Stimulated activated CD4-positive, alpha-beta T cell treated with anti-CD3 and anti-CD28 coated beads, Interleukin-1b, Interleukin-23, amount 100 ng/mL, for 4 hours (primary cell): Measurements from ENCODE around the gene CLEC19A.
A peak's percentile ranks its signal among the peaks of the same experiment; 100 is the strongest.
"Not testable (repeated sequence)": the region's sequence is repeated elsewhere in the genome, so short reads cannot be mapped to it uniquely, and the experiment has no call there.

Experiments used
- DNase-seq, 2 donors: peaks; one replicate each; pipeline ENCODE4 v3.0.0-alpha.2; 2020; ENCODE audit warnings: low read depth in 2 of 2

The CLEC19A gene

DNA sequence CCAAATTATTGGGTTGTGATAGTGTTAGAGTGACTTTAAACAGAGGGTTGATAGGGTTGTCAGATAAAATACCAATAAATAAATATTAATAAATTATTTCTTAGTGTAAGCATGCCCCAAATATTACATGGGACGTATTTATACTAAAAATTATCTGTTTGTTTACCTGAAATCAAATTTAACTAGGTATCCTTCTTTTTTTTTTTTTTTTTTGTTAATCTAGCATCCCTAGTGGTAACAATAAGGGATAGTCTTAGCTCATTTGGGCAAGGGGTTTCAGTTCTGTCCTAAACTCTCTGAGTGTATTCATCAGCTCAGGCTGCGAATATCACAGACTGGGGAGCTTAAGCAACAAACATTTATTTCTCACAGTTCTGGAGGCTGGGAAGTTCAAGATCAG, 1.3 kb downstream of the CLEC19A start:
- DNase-seq = no peak

DNA sequence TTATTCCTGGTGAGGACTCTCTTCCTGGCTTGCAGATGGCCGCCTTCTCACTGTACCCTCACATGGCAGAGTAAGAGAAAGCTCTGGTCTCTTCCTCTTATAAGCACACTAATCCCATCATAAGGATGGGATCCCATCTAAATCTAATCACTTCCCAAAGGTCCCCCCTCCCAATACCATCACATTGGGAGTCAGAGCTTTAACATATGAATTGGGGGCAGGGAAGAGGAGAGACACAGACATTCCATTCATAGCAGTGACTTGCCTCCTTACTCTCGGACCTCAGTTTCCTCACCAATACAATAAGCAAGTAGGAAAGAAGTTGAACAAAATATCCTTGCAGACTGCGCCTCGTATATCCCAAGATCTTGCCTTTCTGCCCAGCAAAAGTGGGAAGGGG, 1.7 kb downstream of the CLEC19A start:
- DNase-seq = no peak

DNA sequence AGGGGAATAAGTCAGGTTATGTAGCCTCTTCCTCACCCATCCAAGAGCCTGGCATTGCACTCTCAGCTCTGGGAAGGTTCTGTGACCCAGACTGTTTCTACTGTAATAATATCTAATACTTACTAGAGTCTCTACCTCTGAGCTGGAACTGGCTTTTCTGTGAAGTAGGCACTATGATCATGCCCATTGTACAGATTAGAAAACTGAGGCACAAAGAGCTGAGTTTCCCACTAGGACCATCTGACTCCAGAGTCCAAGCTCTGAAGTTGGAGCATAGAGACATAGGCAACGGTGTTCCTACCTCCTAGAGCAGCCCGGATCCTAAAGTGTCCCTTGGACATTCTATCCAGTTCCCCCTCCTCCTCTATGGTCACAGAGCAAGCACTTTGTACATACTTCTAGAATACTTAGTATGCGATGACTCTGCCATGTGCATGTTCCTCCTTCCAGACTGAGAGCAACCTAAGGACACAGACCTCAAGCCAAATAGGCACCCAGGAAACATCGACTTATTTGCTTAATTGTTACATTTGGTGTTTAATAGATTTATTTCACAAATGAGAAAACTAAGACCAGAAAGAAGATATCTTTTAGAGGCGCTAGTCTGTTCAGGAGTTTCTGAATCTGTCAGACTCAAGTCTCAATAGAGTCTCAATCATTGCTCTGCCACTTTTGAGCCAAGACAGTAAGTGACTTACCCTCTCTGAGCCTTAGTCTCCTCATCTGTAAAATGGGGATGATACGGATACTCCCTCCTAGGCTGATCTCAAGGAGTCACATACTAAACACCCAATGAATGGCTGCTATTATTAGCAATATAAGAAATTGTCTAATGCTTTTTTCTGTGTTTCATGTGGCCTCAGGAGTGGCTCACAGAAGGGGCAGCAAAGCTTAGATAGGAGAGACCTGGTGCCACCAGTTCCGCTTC, 3.6 kb downstream of the CLEC19A start:
- DNase-seq = no peak

DNA sequence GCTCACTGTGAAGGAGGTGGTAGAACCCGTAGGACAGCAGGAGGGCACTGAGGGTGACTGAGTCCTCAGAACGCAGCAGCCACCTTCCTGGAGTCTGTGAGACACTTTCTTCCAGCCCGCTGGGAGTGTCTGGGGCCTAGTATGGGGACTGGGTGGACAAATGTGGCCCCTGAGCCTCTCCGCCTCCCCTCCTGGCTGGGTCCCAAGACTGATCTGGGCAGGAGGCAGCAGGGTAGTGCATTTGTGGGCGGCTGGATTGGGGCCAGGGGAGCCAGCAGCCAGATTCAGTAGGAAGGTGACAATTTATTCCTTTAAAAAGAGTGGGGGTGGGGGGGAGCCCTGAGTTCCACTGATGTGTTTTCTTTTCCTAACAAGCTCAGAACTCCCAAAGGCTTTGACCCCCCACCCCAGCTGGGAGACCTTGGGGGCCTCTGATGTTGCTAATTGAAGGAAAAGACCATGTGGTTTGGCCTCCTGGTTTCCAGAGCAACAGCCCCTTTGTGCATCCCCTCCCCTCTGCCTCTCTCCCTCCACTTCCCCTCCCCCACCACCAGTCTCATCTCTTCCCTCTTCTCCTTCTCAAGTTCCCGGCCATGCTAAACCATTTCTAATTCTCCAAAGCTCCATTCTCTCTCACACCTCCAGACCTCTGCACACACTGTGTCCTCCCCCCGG, 4.4 kb downstream of the CLEC19A start:
- DNase-seq = no peak

DNA sequence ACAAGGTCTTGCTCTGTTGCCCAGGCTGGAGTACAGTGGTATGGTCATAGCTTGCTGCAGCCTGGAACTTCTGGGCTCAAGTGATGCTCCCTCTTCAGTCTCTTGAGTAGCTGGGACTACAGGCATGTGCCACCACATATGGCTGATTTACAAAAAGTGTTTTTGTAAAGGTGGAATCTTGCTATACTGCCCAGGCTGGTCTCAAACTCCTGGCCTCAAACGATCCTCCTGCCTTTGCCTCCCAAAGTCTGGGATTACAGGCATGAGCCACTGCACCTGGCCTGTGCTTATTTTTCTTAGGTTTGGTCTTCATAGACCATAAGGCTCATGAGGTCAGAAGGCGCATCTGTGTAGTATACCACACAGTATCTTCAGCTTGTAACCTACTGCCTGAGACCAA, 5.3 kb downstream of the CLEC19A start:
- DNase-seq = no peak

DNA sequence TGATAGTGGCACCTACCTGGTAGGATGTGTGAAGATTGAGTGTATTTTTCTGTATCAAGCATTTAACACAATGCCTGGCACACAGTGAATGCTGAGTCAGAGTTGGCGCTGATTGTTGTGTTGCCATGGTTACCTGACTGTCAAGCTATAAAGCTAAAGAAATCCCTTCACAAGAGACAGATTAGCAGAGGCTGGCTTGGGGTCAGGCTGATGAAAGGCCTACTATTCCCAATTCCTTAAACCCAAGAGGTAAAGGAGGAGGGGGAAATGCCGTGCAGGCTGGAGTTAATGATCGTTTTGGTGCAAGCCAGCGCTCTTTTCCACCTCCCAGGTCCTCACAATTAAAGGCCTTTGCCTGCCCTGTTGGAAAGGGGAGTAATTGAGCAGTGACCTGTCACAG, 5.9 kb downstream of the CLEC19A start:
- DNase-seq = no peak

DNA sequence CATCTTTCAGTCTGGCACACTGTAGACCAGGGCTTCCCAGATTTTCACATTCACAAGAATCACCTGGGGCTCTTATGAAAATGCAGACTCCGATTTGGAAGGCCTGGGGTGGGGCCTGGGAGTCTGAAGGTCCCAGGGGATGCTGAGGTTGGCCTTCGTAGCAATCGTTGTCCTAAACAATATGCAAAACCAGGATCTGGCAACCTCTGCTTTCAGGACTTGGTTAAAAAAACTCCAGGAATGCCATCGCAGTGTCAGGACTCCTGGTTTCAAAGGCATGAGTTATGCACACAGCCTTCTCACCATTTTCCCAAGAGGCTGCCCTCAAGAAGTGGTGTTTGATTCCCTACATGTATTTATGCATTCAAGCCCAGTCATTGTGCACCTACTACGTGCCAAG, 6.7 kb downstream of the CLEC19A start:
- no peak for DNase-seq

DNA sequence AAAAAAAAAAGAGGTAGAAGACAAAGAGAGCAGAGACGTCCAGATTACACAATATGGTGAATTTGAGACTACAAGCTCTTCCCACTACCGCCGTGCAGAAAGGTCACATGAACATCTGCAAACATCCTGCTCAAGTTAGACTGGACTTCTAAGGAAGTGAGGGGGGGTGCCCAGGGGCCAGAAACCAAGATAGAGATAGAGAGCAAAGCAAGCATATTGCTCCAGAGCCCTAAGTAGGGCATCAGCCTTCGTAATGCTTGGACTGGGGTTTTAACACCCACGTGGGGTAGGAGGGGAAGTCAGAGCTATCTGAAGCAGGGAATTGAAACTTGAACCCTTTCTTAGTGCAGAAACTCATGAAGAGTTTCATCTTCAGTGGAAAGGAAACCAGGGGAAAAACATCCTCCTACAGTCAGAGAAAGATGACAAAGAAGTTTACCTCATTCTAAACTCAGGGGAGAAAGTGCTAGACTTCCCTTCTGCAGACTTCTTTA, 8.7 kb downstream of the CLEC19A start:
- peak in 1 of 2 donors; percentile 13 for DNase-seq

DNA sequence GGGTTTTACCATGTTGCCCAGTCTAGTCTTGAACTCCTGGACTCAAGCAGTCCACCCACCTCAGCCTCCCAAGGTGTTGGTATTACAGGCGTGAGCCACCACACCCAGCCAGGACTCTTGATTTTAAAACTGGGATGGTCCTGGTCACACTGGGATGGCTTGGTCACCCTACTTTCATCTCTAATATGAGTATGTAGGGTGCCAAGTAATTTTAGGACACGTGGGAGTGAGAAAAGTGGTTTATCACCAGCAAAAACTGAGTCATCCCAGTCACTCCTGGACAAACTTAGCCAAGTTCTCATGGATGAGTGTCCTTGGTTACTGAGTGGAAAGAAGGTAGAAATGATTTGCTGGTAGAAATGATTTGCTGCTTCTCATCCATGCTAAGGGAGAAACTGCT, 9.9 kb downstream of the CLEC19A start:
- DNase-seq = no peak

DNA sequence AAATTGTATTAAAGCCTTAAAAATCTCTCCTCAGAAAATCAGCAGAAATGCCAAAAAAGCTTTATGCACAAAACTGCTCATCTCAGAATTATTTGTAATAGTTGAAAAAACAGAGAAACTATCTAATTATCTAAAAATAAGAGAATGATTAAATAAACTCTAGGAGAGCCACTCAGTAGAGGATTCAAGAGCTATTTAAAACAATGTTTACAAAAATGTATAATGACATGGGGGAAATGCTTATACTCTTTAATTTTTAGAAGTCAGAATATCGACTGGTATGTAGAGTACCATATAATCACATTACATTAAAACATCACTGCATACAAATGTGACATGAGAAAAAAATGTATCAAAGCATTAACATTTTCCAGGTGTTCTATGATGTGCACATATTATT, 11.9 kb downstream of the CLEC19A start:
- DNase-seq = no peak

DNA sequence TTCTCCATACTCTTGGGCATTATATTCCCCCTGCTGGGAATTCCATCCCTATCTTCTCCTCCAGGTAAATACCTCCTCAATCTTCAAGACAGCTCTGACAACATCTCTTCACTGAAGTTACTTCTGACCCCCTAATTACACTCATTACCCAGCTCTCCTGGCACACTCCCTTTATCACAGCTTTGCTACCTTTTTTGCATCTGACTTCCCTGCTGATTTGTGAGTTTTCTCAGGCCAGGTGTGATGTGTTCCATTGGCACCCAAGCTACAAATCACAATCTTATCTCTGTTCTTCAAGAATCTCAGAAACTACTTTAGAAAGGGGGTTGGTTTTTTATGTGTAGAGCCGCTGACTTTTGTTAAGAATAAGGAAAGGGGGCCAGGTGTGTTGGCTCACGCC, 14.0 kb downstream of the CLEC19A start:
- DNase-seq = no peak

DNA sequence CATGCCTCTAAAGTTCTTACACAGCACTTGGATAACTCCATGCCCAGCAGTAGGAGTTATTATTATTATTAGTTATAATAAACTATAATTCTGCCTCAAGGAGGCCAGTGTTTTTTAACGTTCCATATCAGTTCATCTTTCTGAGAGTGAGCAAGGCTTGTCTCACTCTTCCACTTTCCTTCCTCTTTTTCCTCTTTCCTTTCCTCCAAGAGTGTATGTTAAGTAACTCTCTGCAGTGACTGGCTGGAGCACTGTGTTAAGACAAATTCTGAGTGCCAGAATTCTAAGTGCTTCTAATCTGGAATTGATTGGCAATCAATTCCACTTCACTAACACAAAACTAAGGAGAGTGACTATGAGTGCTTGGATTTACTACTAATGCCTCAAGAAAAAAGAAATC, 16.4 kb downstream of the CLEC19A start:
- DNase-seq = no peak

DNA sequence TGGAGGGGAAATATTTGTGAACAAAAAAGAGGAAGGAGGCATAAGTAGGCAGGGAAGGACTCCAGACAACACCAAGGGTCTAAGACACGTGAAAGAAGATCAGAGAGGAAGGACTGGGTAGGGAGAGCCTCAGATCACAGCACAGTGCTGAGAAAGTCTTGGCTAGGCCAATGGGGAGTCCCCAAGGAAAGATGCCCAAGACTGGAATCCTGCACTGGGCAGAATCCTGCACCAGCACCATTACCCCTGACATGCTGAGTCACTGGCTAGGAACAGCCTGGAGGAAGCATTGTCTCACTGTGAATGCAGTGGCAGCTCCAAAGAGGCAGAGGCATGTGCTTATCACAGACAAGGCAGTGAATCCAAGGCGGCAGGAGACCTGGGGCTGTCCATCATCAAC, 19.2 kb downstream of the CLEC19A start:
- no peak for DNase-seq

DNA sequence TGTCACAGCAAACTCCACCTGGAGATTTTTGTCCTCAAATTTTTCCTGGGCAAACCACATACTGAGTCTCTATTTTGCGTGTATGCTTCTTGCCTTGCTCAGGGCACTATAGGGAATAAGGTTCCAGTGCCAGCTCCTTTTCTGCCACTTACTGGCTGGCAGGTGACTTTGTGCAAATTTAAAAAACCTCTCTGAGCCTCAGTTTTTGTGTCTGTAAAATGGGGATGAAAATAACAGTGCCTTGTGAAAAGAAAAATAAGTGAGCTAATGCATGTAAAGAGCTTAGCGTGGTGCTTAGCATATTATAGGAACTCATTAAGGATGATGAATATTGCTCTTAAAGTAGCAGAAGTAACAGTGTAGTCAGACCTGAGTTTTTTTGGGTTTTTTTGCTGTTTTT, 19.9 kb downstream of the CLEC19A start:
- no peak for DNase-seq

DNA sequence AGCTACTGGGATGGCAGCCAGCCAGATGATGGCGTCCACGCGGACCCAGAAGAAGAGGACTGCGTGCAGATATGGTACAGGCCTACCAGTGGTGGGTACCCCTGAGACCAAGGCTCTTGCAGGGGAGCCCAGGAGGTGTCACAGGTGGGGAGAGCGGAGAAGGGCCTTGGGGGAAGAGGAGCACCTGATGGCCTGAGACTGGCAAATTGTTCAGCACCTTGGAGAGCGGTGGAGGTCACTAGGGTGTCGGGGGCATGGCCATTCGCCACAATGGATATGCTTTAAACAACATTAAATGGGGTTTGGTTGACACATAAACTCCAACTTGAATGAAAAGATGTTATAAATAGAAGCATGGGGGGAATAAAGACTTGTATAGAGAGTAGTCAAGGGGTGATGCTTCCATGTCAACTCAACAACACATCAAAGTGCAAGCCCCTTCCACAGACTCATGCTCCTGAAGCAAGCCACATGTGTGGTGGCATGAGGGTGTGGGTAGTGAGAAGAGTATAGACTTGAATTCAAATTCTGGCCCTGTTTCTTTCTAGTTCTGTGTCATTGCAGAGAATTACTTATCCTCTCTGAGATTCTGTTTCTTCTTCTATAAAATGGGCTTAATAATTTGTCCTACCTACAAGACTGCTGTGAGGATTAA, 22.2 kb downstream of the CLEC19A start:
- no peak for DNase-seq

DNA sequence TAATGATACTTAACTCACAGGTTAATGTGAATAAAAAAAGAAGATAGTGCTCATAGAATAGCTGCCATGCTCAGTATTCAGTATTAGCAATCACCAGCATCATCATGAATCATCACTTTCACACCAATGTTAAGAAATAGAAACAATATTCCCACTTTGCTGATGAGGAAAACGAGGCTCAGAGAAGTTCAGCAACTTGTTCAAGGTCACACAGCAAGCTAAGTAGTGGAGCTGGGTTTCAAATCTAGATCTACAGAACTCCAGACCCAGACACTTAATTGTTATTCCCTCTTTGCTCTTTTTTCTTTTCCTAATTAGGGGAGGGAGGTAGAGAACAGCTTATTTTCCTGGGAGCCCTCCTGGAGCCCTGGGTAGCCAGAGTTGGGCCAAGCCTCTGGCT, 22.9 kb downstream of the CLEC19A start:
- DNase-seq = no peak

DNA sequence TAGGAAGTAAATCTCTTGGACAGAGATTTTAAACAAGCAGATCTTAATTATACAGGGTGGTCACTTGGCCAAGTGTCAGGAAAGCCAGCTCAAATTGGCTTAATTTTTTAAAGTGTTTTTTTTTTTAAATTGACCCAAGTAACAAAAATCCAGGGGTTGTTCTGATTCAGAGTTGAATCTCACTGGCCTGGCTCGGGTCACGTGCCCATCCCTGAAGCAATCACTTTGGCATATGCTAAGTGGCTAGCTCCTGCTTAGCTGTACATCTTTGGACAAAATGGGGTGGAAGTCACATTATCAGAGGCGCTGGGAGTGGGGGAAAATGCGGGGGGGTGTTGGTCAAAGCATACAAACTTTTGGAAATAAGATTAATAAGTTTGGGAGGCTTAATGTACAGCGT, 23.6 kb downstream of the CLEC19A start:
- no peak for DNase-seq

DNA sequence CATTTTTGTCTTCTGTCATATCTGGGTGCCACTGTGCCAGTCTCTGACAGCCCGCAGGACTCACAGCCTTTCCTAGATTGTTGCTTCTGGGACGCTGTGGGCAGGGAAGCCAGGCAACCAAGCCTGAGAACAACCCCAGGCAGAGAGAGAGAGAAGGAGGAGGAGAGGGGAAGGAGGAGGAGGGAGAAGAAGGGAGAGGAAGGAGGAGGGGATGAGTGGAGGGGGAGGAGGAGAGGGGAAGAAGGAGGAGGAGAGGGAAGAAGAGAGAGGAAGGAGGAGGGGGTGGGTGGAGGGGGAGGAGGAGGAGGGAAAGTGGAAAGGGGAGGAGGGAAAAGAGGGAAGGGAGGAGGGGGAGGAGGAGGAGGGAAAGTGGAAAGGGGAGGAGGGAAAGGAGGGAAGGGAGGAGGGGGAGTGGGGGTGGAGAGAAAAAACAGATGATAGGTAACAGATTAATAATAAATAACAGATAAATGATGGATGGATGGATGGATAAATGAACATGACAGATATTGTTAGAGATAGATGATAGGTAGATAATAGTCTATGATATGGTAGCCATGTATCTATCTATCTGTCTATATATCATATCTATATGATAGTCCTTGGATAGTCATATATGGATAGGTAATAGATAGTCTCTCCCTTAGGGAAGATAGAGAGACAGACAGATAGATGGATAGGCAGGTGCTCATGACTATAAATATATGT, 29.3 kb downstream of the CLEC19A start:
- no peak for DNase-seq

DNA sequence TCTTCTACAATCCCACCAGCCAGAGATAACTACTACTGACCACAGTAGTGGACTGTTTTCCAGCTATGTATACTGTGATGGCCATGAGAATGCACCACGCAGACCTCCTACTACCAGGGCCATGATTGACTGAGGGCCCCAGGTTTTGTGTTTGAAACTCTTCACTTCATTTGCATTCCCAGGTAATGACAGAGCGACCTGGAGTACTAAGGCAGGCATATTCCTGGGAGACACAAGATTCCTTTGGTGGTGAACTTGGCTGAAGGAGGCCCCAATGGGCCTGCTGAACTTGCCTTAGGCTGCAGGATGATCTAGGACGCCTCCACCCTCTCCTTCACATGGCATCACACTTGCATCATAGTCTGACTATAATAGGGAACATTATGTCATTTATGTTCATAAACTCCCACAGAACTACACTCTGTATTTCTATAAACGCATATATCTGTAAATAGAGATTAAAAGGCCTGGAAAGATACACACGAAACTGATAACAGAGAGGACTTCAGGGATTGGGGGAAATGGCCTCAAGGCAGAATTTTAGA, 30.4 kb downstream of the CLEC19A start:
- DNase-seq = no peak

DNA sequence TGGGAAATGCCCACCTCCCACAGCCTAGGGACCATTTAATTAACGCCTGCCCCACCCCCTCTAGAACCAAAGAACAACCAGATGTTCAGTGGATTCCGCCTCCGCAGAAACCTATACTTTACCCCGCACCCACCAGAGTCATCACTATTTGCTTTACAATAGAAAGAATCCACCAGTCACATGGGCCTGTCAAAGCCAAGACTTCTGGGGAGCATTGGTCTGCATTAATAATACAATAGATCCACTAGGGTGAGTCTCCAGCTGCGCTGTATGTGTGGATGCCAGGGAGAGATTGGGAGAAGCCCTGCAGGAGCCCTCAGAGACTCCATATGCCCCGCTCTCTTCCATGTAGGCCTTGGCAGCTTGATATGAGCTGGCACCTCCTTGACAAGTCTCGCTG, 31.3 kb downstream of the CLEC19A start:
- DNase-seq = no peak

DNA sequence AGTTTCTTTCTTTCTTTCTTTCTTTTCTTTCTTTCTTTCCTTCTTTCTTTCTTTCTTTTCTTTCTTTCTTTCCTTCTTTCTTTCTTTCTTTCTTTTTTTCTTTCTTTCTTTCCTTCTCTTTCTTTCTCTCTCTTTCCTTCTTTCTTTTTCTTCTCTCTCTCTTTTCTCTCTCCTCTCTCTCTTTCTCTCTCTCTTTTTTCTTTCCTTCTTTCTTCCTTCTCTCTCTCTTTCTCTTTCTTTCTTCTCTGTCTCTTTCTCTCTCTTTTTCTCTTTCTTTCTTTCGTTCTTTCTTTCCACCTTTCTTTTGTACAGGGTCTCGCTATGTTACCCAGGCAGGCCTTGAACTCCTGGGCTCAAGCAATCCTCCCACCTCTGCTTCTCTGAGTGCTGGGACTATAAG, 35.7 kb downstream of the CLEC19A start:
- DNase-seq = not testable (repeated sequence)

DNA sequence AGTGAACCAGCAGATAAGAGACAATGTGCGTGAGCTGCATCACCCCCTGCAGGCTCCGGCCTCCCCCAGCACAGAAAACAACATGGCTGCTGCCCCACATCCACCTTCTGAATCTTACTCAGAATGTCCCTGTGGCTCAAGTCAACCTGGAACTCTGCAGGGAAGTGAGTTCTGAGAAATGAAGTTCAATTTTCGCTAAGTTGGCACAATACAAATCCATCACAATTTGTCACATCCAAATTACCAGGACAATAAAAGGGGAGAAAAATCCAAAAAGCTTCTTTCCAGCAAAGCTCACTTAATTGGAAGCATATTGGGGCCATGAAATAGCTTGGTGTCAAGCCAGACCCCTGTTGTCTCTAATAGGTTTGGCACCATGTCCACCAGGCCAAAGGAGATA, 38.1 kb downstream of the CLEC19A start:
- DNase-seq = no peak
